ENCODE data around the gene ARHGEF40. TPM values are rescaled to one million over a fixed set of nuclear protein-coding genes. Genes with fewer than 3 reads are reported as not detected.
A peak's percentile ranks its signal among the peaks of the same experiment; 100 is the strongest.

The ARHGEF40 gene
- total RNA-seq, 4 donors from 2014 or later = 10.4 to 15.7 (median 12.9) TPM

GRCh38 chr14:21043387-21043973, 26.6 kb upstream of the ARHGEF40 start:
- in situ Hi-C loops (cut with MboI; ENCODE audit: low sequenced_read_pairs in 4 of 4) (loop anchor here in 1 of 4 donors (25.0 kb wide), 1 partner anchor 581 kb away; the partner anchor contains the start of genes APEX1, OSGEP, PIP4P1 and PNP), intact Hi-C loops (cut with DNase I; ENCODE audit: low total_unique reads) (loop anchor here (5.0 to 10.0 kb wide), 2 partner anchors 361 to 429 kb away; partner anchors contain the start of gene RNASE4)
- no peaks in the 10 kb centered on the region for H3K9me3 ChIP-seq
- H3K36me3 ChIP-seq = no peaks in the 10 kb centered on the region
- no peak for DNase-seq
- H3K27ac ChIP-seq = peak overlapping the region; percentile 70 to 85 (median 80)
- ATAC-seq = no peak
- no peak for TF ChIP-seq POLR2A (IDR thresholded peaks at IDR 0.05)
- TF ChIP-seq, protein P1, sequence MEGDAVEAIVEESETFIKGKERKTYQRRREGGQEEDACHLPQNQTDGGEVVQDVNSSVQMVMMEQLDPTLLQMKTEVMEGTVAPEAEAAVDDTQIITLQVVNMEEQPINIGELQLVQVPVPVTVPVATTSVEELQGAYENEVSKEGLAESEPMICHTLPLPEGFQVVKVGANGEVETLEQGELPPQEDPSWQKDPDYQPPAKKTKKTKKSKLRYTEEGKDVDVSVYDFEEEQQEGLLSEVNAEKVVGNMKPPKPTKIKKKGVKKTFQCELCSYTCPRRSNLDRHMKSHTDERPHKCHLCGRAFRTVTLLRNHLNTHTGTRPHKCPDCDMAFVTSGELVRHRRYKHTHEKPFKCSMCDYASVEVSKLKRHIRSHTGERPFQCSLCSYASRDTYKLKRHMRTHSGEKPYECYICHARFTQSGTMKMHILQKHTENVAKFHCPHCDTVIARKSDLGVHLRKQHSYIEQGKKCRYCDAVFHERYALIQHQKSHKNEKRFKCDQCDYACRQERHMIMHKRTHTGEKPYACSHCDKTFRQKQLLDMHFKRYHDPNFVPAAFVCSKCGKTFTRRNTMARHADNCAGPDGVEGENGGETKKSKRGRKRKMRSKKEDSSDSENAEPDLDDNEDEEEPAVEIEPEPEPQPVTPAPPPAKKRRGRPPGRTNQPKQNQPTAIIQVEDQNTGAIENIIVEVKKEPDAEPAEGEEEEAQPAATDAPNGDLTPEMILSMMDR (IDR thresholded peaks at IDR 0.05 in 4 of 5, conservative IDR thresholded peaks at IDR 0.05 in 1 of 5) = no peak
- H3K4me3 ChIP-seq = no peak overlapping the region
- peaks cover 62 to 70% of the 10 kb centered on the region in 2 donors for H3K4me1 ChIP-seq
- H3K27me3 ChIP-seq = no peaks in the 10 kb centered on the region

DNA sequence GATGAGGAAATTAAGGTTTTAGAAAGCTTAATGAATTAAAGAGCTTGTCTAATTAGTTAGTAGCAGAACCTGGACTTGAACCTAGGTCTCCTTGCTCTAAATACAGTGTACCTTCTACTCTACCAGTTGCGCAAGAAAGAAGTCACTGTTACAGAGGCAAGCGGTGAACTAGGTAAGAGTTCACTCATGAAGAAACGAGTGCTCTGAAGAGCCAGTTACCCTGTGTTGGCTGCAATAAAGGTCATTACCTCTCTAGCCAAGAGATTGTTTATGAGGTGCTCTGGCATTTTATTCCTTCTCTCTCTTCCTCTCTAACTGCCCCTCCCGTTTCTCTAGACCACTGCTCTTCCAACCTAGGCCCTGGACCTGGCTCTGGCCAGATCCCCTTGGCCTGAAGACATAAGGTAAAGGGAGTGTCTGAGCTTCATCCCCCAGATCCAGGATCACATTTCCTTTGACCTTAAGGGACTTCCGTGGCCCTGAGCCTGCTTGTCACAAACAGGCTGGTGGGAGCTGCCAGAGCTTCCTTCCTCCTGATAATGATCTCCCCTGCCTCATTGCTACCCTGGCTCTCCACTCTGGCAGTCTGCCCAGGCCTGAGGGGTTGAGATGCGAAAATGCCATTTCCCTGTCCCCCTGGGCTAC, 26.0 kb upstream of the ARHGEF40 start:
- H3K9me3 ChIP-seq = no peaks in the 10 kb centered on the region
- no peaks in the 10 kb centered on the region for H3K36me3 ChIP-seq
- TF ChIP-seq POLR2A (IDR thresholded peaks at IDR 0.05) = no peak
- TF ChIP-seq, protein P1 (IDR thresholded peaks at IDR 0.05 in 4 of 5, conservative IDR thresholded peaks at IDR 0.05 in 1 of 5) = no peak
- no peak overlapping the region for H3K4me3 ChIP-seq
- in situ Hi-C loops (cut with MboI; ENCODE audit: low sequenced_read_pairs in 4 of 4) = loop anchor here in 1 of 4 donors (25.0 kb wide), 1 partner anchor 582 kb away; the partner anchor contains the start of genes APEX1, OSGEP, PIP4P1 and PNP
- no peaks in the 10 kb centered on the region for H3K27me3 ChIP-seq
- peak in 1 of 2 donors; percentile 51 for ATAC-seq
- peaks cover 61 to 66% of the 10 kb centered on the region in 2 donors for H3K4me1 ChIP-seq
- DNase-seq = peak in 1 of 2 donors; percentile 68
- peak overlapping the region; percentile 70 to 85 (median 80) for H3K27ac ChIP-seq
- intact Hi-C loops (cut with DNase I; ENCODE audit: low total_unique reads) = loop anchor here (5.0 to 10.0 kb wide), 2 partner anchors 362 to 429 kb away; partner anchors contain the start of gene RNASE4

DNA sequence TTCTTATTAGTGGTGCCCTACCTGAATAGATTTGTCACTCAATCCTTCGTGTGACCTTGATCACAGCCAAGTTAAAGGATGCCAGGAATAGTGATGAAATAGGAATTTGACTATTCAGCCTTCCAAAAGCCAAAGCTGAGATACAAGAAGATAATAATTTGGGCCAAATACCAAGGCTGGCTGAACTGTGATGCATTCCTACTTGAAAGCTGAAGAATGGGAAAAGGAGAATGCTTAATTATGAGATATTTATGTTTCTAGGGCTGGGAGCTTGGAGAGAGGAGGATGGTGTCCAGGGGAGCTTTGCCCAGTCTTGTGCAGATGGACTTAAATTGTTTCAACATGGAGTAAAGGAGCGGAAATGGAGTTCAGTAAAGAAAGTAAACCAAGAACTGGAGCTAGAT, 22.7 kb upstream of the ARHGEF40 start:
- Histone ChIP-seq H3K27me3 (no peaks in the 10 kb centered on the region), H3K9me3 (no peaks in the 10 kb centered on the region), H3K4me3 (no peak overlapping the region), H3K36me3 (no peaks in the 10 kb centered on the region), H3K27ac (peak overlapping the region; percentile 55 to 73 (median 66)), H3K4me1 (peaks cover 37% of the 10 kb centered on the region in 2 donors)
- intact Hi-C loops (cut with DNase I; ENCODE audit: low total_unique reads) = loop anchor here (10.0 kb wide), 1 partner anchor 433 kb away; no protein-coding TSS in a partner anchor
- ATAC-seq (peak; percentile 47 to 59), DNase-seq (peak in 1 of 2 donors; percentile 37)
- in situ Hi-C loops (cut with MboI; ENCODE audit: low sequenced_read_pairs in 4 of 4) = loop anchor here in 1 of 4 donors (25.0 kb wide), 1 partner anchor 585 kb away; the partner anchor contains the start of genes APEX1, OSGEP, PIP4P1 and PNP
- TF ChIP-seq, protein P1 (IDR thresholded peaks at IDR 0.05 in 4 of 5, conservative IDR thresholded peaks at IDR 0.05 in 1 of 5) = no peak
- no peak for TF ChIP-seq POLR2A (IDR thresholded peaks at IDR 0.05)

DNA sequence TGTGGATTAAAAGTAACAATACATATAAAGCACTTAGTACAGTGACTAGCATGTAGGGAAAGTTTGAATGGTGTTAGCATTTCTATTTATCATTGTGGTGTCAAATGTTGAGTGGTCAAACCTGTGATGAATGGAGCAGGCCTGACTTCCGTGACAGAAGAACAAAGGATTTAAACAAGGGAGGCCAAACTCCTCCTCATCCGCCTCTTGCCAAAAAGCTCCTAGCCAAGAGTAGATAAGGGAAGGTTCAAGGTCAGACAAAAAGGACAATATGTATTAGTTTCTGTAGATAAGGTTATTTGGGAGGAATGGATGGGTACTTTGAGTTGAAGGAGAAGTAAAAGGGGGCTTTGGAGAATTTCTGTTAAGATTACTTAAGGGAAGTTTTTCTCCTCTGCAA, 21.5 kb upstream of the ARHGEF40 start:
- ATAC-seq (no peak), DNase-seq (no peak)
- intact Hi-C loops (cut with DNase I; ENCODE audit: low total_unique reads) (loop anchor here (10.0 kb wide), 1 partner anchor 434 kb away; no protein-coding TSS in a partner anchor), in situ Hi-C loops (cut with MboI; ENCODE audit: low sequenced_read_pairs in 4 of 4) (loop anchor here in 1 of 4 donors (25.0 kb wide), 1 partner anchor 586 kb away; the partner anchor contains the start of genes APEX1, OSGEP, PIP4P1 and PNP)
- Histone ChIP-seq H3K9me3 (no peaks in the 10 kb centered on the region), H3K36me3 (no peaks in the 10 kb centered on the region), H3K27me3 (no peaks in the 10 kb centered on the region), H3K4me1 (peaks cover 24 to 27% of the 10 kb centered on the region in 2 donors), H3K27ac (no peak overlapping the region), H3K4me3 (no peak overlapping the region)
- TF ChIP-seq, protein P1 (IDR thresholded peaks at IDR 0.05 in 4 of 5, conservative IDR thresholded peaks at IDR 0.05 in 1 of 5) = no peak
- no peak for TF ChIP-seq POLR2A (IDR thresholded peaks at IDR 0.05)
